Measurements from ENCODE around the gene SLC22A17. TPM values are rescaled to one million over a fixed set of nuclear protein-coding genes. Genes with fewer than 3 reads are reported as not detected.

The SLC22A17 gene
- total and polyA plus RNA-seq, 2 of the 13 experiments (the other 11 are each of a cell fraction or from before 2014, with no cell fraction given) = 0.95 to 1.1 TPM

GRCh38 chr14:23352506-23353432 is at the start of gene SLC22A17 (continued):
- TF ChIP-seq TFDP2 (CRISPR knock-in tag; IDR thresholded peaks at IDR 0.05) = no peak
- 0 out of 2 replicates have a peak, but pooled peaks have one; percentile 39 for TF ChIP-seq ARID4A (CRISPR knock-in tag; IDR thresholded peaks at IDR 0.05; ENCODE audit: borderline replicate concordance)
- no peak for TF ChIP-seq KDM1A (CRISPR knock-in tag; IDR thresholded peaks at IDR 0.05)
- TF ChIP-seq DMAP1 (CRISPR knock-in tag; IDR thresholded peaks at IDR 0.05) = no peak
- no peak for TF ChIP-seq NR2F2 (IDR thresholded peaks at IDR 0.05; ENCODE audit: borderline replicate concordance, low read depth)
- TF ChIP-seq ARNTL (CRISPR knock-in tag; IDR thresholded peaks at IDR 0.05) = no peak
- TF ChIP-seq ZNF770 (CRISPR knock-in tag; IDR thresholded peaks at IDR 0.05) = no peak
- peak; percentile 21; the same call in 1 of the 2 replicates for TF ChIP-seq FOXC1 (CRISPR knock-in tag; IDR thresholded peaks at IDR 0.05; ENCODE audit: borderline replicate concordance)
- TF ChIP-seq KLF16 (CRISPR knock-in tag; IDR thresholded peaks at IDR 0.05) = no peak
- TF ChIP-seq ZNF773 (CRISPR knock-in tag; IDR thresholded peaks at IDR 0.05; ENCODE audit: borderline replicate concordance) = no peak
- TF ChIP-seq NR3C1 (CRISPR knock-in tag; IDR thresholded peaks at IDR 0.05) = no peak
- no peak for TF ChIP-seq CERS6 (CRISPR knock-in tag; IDR thresholded peaks at IDR 0.05)
- no peak for TF ChIP-seq LBX2 (CRISPR knock-in tag; IDR thresholded peaks at IDR 0.05; ENCODE audit: borderline replicate concordance)
- no peak for TF ChIP-seq GZF1 (CRISPR knock-in tag; IDR thresholded peaks at IDR 0.05)
- no peak for TF ChIP-seq PLSCR1 (CRISPR knock-in tag; IDR thresholded peaks at IDR 0.05; ENCODE audit: borderline replicate concordance)
